NB4 (cell line): ENCODE measurements around the gene USP7.
A peak's percentile ranks its signal among the peaks of the same experiment; 100 is the strongest.

ENCODE experiments used
- DNase-seq: peaks from one replicate; pipeline ENCODE4 v3.0.0; 2010; ENCODE audit warnings: low read depth
- H3K4me3 ChIP-seq: one replicate; pipeline ENCODE4 v1.5.1; 2011; ENCODE audit warnings: mild to moderate bottlenecking, low read depth, low read length, moderate library complexity
- CTCF ChIP-seq: IDR thresholded peaks from one replicate; pipeline ENCODE4 v1.5.1; 2012; ENCODE audit warnings: low read depth, low read length
- MAX ChIP-seq: IDR thresholded peaks from 2 replicates; pipeline ENCODE4 v1.6.1; 2011; ENCODE audit warnings: low read depth, low read length
- MYC ChIP-seq: IDR thresholded peaks from 2 replicates; pipeline ENCODE4 v1.6.1; 2011; ENCODE audit warnings: low read depth, low read length
- POLR2A ChIP-seq: IDR thresholded peaks from 2 replicates; pipeline ENCODE4 v1.6.1; 2011; ENCODE audit warnings: mild to moderate bottlenecking; ENCODE audit not compliant: insufficient read length; ENCODE audit errors: extremely low read depth

Gene USP7

DNA sequence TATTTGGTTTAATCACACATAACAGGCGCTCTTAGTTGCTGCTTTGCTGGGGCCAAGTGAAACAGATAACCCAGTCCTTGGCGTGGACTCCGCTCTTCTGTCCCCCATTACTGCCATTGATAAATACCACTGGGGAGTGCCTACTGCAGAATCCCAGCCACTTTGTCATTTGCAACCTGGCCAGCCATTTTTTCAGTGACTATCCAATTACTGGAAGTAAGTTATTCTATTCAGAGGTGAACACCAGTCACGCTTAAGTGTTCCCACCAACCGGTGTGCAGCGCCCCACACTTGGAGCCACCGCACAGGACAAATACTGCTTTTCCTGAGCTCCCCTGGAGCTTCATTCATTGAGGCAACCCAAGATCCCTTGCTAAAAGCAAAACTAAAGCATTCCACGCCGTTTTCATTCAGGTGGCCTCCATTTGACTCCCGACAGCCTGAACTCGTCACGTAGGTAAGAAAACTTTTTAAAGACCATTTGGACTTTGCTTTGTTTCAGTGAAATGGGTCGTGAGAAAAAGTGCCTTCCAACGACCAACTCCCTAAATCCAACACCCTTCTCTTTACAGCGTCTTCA, 1.8 kb downstream of the USP7 start:
- H3K4me3 ChIP-seq, result peak overlapping the region; percentile 68
- TF ChIP-seq MYC (no peak), MAX (no peak), POLR2A (no peak), CTCF (no peak)
- DNase-seq, result no peak

DNA sequence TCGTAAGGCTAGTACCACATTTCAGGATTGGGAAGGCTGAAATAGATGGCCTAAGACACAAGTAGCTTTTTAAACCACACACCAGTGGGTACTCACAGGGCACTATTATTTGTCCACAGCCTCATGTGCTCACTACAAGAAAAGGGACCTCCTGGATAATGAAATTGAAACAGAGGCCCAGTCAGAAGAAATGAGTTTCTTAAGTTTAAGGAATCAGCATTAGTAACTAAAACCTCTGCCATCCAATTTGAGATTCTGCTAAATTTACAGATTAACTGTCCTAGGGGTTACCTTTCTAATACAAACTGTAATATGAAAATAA, 3.0 kb downstream of the USP7 start:
- no peak for TF ChIP-seq CTCF
- TF ChIP-seq MYC, result no peak
- TF ChIP-seq MAX, result no peak
- no peak for TF ChIP-seq POLR2A
- no peak for DNase-seq
- H3K4me3 ChIP-seq, result peak overlapping the region; percentile 37

DNA sequence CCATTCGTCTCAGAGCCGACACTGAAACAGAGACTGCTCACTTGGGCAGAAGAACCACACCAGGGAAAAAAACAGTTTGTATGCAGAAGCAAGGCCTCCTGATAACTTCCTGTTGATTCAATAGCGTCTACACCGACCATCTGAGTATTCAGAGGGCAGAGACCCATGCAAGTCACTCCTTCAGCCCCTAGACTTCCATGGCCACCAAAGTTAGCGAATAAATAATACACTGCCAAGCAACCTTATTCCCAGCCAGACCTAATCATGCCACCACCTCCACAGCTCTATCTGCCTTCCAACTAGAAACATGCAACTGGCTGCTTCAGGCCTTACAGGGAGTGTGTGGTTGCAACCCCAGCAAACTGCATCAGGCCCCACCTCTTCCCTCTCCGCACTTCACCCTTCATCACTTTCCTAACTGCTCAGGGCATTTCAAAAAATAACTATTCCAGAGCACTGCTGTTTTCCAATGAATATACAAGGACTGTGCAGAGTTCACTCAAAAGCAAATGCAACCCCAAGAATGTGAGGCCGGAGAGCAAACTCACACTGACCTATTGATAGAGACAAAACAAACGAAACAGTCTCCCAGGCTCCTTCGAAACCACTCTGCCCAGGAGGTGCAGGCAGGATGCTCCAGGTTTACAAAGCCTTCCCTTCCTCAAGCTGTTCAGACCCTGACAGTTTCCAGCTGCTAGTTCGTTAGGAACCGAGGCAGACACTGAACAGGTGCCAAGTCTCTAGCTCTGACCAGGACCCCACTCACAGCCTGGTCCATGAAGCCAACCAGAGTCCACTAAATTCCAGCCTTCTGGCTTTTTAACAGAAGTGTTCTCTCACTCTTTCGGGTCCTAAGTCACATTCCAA, 3.6 kb downstream of the USP7 start:
- no peak for TF ChIP-seq POLR2A
- no peak for TF ChIP-seq MYC
- no peak for TF ChIP-seq CTCF
- no peak for TF ChIP-seq MAX
- H3K4me3 ChIP-seq, result peak overlapping the region; percentile 37
- peak; percentile 54 for DNase-seq

DNA sequence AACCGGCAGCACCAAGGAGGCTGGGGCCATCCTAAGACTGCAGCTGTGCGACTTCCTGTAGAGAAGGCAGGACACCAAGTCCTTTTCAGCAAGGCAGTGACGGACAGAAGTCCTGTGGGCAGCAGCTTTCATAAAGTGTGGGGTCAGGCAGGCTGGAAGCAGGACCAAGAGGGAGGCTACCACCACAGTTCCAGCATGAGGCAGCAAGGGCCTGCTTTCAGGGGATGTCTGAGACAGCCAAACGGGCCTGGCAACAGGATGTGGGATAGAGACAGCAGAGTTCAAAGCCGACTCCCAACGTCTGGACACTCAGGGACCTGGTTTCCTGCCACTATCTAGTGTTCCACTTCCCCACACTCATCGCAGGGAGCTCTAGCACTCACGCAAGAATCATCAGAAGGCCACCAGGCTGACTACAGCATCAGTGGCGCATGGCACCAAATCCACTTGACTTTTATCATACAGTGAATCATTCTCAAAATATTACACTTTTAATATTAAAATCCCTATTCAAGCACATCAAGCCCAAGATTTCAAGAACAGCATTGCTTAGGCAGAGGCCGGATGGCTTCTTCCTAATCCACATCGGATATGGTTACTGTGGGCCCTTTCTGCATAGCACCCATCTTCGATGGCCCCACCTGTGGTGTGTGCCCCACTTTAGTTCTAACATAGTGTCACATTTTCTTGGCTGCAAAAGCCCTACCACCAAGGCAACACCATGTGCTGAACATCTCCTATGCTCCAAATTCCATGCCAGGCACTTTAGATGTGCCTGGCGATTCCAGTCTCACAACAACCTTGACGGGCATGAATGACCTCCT, 5.2 kb downstream of the USP7 start:
- peak overlapping the region; percentile 22 for H3K4me3 ChIP-seq
- TF ChIP-seq POLR2A (no peak), MAX (peak; percentile 36; the same call in 1 of the 2 replicates), MYC (0 out of 2 replicates have a peak, but pooled peaks have one; percentile 27), CTCF (no peak)
- DNase-seq, result peak; percentile 74

- no peak overlapping the region for H3K4me3 ChIP-seq
- DNase-seq, result no peak
- TF ChIP-seq CTCF (no peak), POLR2A (no peak), MYC (no peak), MAX (no peak)
Observed at GRCh38 chr16:8957509-8958157, 6.1 kb downstream of the USP7 start.
